Neuronal stem cell (in vitro differentiated cells): ENCODE data around the gene OR13D1.
"Not testable (repeated sequence)": the region's sequence is repeated elsewhere in the genome, so short reads cannot be mapped to it uniquely, and the experiment has no call there.

Source experiments
- DNase-seq: peaks from one replicate; pipeline ENCODE4 v3.0.0-alpha.2; 2013; ENCODE audit warnings: low spot score
- H2AFZ ChIP-seq: one replicate; pipeline ENCODE4 v1.6.1; 2013; ENCODE audit warnings: mild to moderate bottlenecking, low read length, inconsistent platforms
- H2AK5ac ChIP-seq: 2 replicates; pipeline ENCODE4 v1.6.1; 2013; ENCODE audit warnings: low read depth, mild to moderate bottlenecking, inconsistent platforms, low read length, moderate library complexity, mixed read lengths
- H2BK120ac ChIP-seq: 2 replicates; pipeline ENCODE4 v1.6.1; 2013; ENCODE audit warnings: low read depth, mild to moderate bottlenecking, inconsistent platforms, low read length, moderate library complexity, mixed read lengths
- H2BK12ac ChIP-seq: one replicate; pipeline ENCODE4 v1.6.1; 2013; ENCODE audit warnings: low read length, inconsistent platforms
- H2BK15ac ChIP-seq: 2 replicates; pipeline ENCODE4 v1.6.1; 2013; ENCODE audit warnings: mild to moderate bottlenecking, low read length, inconsistent platforms, mixed read lengths
- H2BK5ac ChIP-seq: one replicate; pipeline ENCODE4 v1.6.1; 2013; ENCODE audit warnings: inconsistent platforms, mild to moderate bottlenecking, low read length, moderate library complexity
- H3K14ac ChIP-seq: one replicate; pipeline ENCODE4 v1.6.1; 2013; ENCODE audit warnings: low read length, inconsistent platforms
- H3K18ac ChIP-seq: 2 replicates; pipeline ENCODE4 v1.6.1; 2013; ENCODE audit warnings: low read length, inconsistent platforms
- H3K23ac ChIP-seq: 2 replicates; pipeline ENCODE4 v1.6.1; 2013; ENCODE audit warnings: low read depth, mild to moderate bottlenecking, mixed read lengths, low read length, inconsistent platforms; ENCODE audit not compliant: poor library complexity
- H3K27ac ChIP-seq: replicated peaks from 3 replicates; pipeline ENCODE4 v1.5.1; 2013; ENCODE audit warnings: low read length, inconsistent platforms
- H3K27me3 ChIP-seq, 3 experiments: 2 replicates each; pipeline ENCODE4 v1.6.1; 2013; ENCODE audit warnings: low read length in 3 of 3, mild to moderate bottlenecking in 2 of 3, inconsistent platforms in 1 of 3, low read depth in 1 of 3, mixed read lengths in 1 of 3, moderate library complexity in 1 of 3; ENCODE audit not compliant: control insufficient read depth in 3 of 3, insufficient read depth in 3 of 3
- H3K36me3 ChIP-seq, 2 donors: replicated peaks in 1 of 2; 2 replicates each; pipeline ENCODE4 v1.6.1; 2013; ENCODE audit warnings: low read length in 2 of 2; ENCODE audit not compliant: control insufficient read depth in 2 of 2, insufficient read depth in 2 of 2
- H3K4ac ChIP-seq: 2 replicates; pipeline ENCODE4 v1.6.1; 2013; ENCODE audit warnings: inconsistent platforms, mild to moderate bottlenecking, low read length, moderate library complexity
- H3K4me1 ChIP-seq, 2 donors: 1 replicate in 1 of 2; 2 replicates in 1 of 2; pipeline ENCODE4 v1.6.1; 2013; ENCODE audit warnings: low read length in 2 of 2, low read depth in 1 of 2; ENCODE audit not compliant: control insufficient read depth in 2 of 2, insufficient read depth in 1 of 2
- H3K4me2 ChIP-seq: one replicate; pipeline ENCODE4 v1.6.1; 2013; ENCODE audit warnings: mild to moderate bottlenecking, low read length, inconsistent platforms; ENCODE audit not compliant: insufficient read depth, poor library complexity, severe bottlenecking
- H3K4me3 ChIP-seq, 2 donors: 2 replicates each; pipeline ENCODE4 v1.5.1; 2013; ENCODE audit warnings: low read length in 2 of 2, mild to moderate bottlenecking in 2 of 2, inconsistent platforms in 1 of 2, moderate library complexity in 1 of 2
- H3K79me1 ChIP-seq: one replicate; pipeline ENCODE4 v1.6.1; 2013; ENCODE audit warnings: low read depth, mild to moderate bottlenecking, inconsistent platforms, low read length, moderate library complexity
- H3K9ac ChIP-seq: one replicate; pipeline ENCODE4 v1.6.1; 2013; ENCODE audit warnings: mild to moderate bottlenecking, low read depth, low read length, inconsistent platforms; ENCODE audit not compliant: poor library complexity
- H3K9me3 ChIP-seq, 2 donors: replicated peaks in 1 of 2; 2 replicates each; pipeline versions ENCODE3 to v1.6.1; 2013; ENCODE audit warnings: low read length in 2 of 2, mild to moderate bottlenecking in 2 of 2, inconsistent platforms in 1 of 2, low read depth in 1 of 2, mixed read lengths in 1 of 2, moderate library complexity in 1 of 2; ENCODE audit not compliant: control insufficient read depth in 2 of 2, insufficient read depth in 1 of 2
- H4K8ac ChIP-seq: one replicate; pipeline ENCODE4 v1.6.1; 2013; ENCODE audit warnings: low read depth, mild to moderate bottlenecking, inconsistent platforms, low read length, moderate library complexity
- H4K91ac ChIP-seq: one replicate; pipeline ENCODE4 v1.6.1; 2013; ENCODE audit warnings: low read length, low read depth, mild to moderate bottlenecking, inconsistent platforms; ENCODE audit not compliant: poor library complexity
- WGBS, 2 donors: extraction: QIAGEN DNeasy Blood & Tissue Kit; methylation state at CpG; one replicate each; pipeline ENCODE4 v1.1.7; 2013; ENCODE audit warnings: missing lambda C conversion rate in 2 of 2, mixed read lengths in 1 of 2; ENCODE audit not compliant: insufficient read length in 2 of 2, insufficient replicate concordance in 1 of 2; ENCODE audit errors: extremely low coverage in 2 of 2; 5-methylcytosine and 5-hydroxymethylcytosine counted together

Gene OR13D1

GRCh38 chr9:104686081-104686480, 8.2 kb upstream of the OR13D1 start:
- Histone ChIP-seq H3K9me3 (no peaks in the 10 kb centered on the region), H3K4me3 (no peak overlapping the region), H3K4me2 (no peak overlapping the region), H2BK12ac (no peak overlapping the region), H2BK5ac (no peak overlapping the region), H3K36me3 (no peaks in the 10 kb centered on the region), H3K79me1 (no peaks in the 10 kb centered on the region), H3K4me1 (no peaks in the 10 kb centered on the region), H3K4ac (no peak overlapping the region), H3K27me3 (no peaks in the 10 kb centered on the region), H3K23ac (no peak overlapping the region), H3K14ac (no peak overlapping the region), H2AK5ac (no peak overlapping the region), H3K27ac (no peak overlapping the region), H3K18ac (no peak overlapping the region), H4K8ac (no peak overlapping the region), H3K9ac (no peak overlapping the region), H2AFZ (no peak overlapping the region), H4K91ac (no peak overlapping the region), H2BK120ac (no peak overlapping the region), H2BK15ac (no peak overlapping the region)
- no peak for DNase-seq
- WGBS, 2 donors, result no CpG with 5 or more reads among the region's 2 CpGs

- H2BK12ac ChIP-seq, result no peak overlapping the region
- no peaks in the 10 kb centered on the region for H3K27me3 ChIP-seq
- H3K9me3 ChIP-seq, result no peaks in the 10 kb centered on the region
- H2AK5ac ChIP-seq, result no peak overlapping the region
- no peak overlapping the region for H2AFZ ChIP-seq
- no peaks in the 10 kb centered on the region for H3K79me1 ChIP-seq
- no peak overlapping the region for H3K27ac ChIP-seq
- no peak overlapping the region for H2BK5ac ChIP-seq
- no peak overlapping the region for H2BK120ac ChIP-seq
- H2BK15ac ChIP-seq, result no peak overlapping the region
- no CpG with 5 or more reads among the region's 3 CpGs for WGBS, 2 donors
- H3K9ac ChIP-seq, result no peak overlapping the region
- H3K18ac ChIP-seq, result no peak overlapping the region
- H3K4me1 ChIP-seq, result peaks cover 0 to 2% of the 10 kb centered on the region in 2 donors
- H3K23ac ChIP-seq, result no peak overlapping the region
- H3K36me3 ChIP-seq, result no peaks in the 10 kb centered on the region
- no peak for DNase-seq
- H4K91ac ChIP-seq, result no peak overlapping the region
- H3K14ac ChIP-seq, result no peak overlapping the region
- H3K4ac ChIP-seq, result no peak overlapping the region
- H3K4me3 ChIP-seq, result no peak overlapping the region
- no peak overlapping the region for H3K4me2 ChIP-seq
- H4K8ac ChIP-seq, result no peak overlapping the region
Measured at GRCh38 chr9:104700306-104700705, 6.0 kb downstream of the OR13D1 start.

- H3K4me1 ChIP-seq, H3K4me3 ChIP-seq, H4K8ac ChIP-seq, H3K9ac ChIP-seq, H3K79me1 ChIP-seq, DNase-seq, H4K91ac ChIP-seq, H2BK15ac ChIP-seq, H2BK120ac ChIP-seq, H3K4me2 ChIP-seq, H3K36me3 ChIP-seq, H3K27me3 ChIP-seq, H3K4ac ChIP-seq, H2BK5ac ChIP-seq, H3K9me3 ChIP-seq, H2AK5ac ChIP-seq, H3K14ac ChIP-seq, H3K23ac ChIP-seq, H2AFZ ChIP-seq, H2BK12ac ChIP-seq, H3K27ac ChIP-seq, H3K18ac ChIP-seq: not testable (repeated sequence)
- WGBS, 2 donors, result no CpG with 5 or more reads among the region's 1 CpG
Measured at GRCh38 chr9:104708737-104709136, 14.4 kb downstream of the OR13D1 start.

- H3K9ac ChIP-seq, result no peak overlapping the region
- H3K27me3 ChIP-seq, result peaks cover 0 to 7% (median 0%) of the 10 kb centered on the region in 3 experiments
- no peaks in the 10 kb centered on the region for H3K79me1 ChIP-seq
- no peak overlapping the region for H2BK5ac ChIP-seq
- no peak for DNase-seq
- no peak overlapping the region for H3K4me2 ChIP-seq
- H4K91ac ChIP-seq, result no peak overlapping the region
- no peak overlapping the region for H2BK15ac ChIP-seq
- H3K4ac ChIP-seq, result no peak overlapping the region
- no peak overlapping the region for H3K23ac ChIP-seq
- no peak overlapping the region for H3K18ac ChIP-seq
- WGBS, 2 donors, result no CpG with 5 or more reads among the region's 4 CpGs
- H3K27ac ChIP-seq, result no peak overlapping the region
- H2BK12ac ChIP-seq, result no peak overlapping the region
- H3K14ac ChIP-seq, result no peak overlapping the region
- no peaks in the 10 kb centered on the region for H3K36me3 ChIP-seq
- H4K8ac ChIP-seq, result no peak overlapping the region
- no peaks in the 10 kb centered on the region for H3K9me3 ChIP-seq
- no peak overlapping the region for H2BK120ac ChIP-seq
- no peak overlapping the region for H2AFZ ChIP-seq
- no peaks in the 10 kb centered on the region for H3K4me1 ChIP-seq
- no peak overlapping the region for H3K4me3 ChIP-seq
- H2AK5ac ChIP-seq, result no peak overlapping the region
Measured at GRCh38 chr9:104711604-104712003, 17.3 kb downstream of the OR13D1 start.
